HepG2 (cell line): ENCODE data around the gene SLC22A31. TPM values are rescaled to one million over a fixed set of nuclear protein-coding genes. Genes with fewer than 3 reads are reported as not detected.
A peak's percentile ranks its signal among the peaks of the same experiment; 100 is the strongest.

Experiments
- ARID5B ChIP-seq: IDR thresholded peaks from 2 replicates; pipeline ENCODE4 v1.4.0; 2020; ENCODE audit warnings: mild to moderate bottlenecking, missing genetic modification reagents
- KLF13 ChIP-seq: sonication (generic); formaldehyde crosslinking; IDR thresholded peaks from 2 replicates; pipeline ENCODE4 v1.4.0; 2020; ENCODE audit warnings: mild to moderate bottlenecking, missing genetic modification reagents
- PITX1 ChIP-seq: sonication (generic); formaldehyde crosslinking; IDR thresholded peaks from 2 replicates; pipeline ENCODE4 v1.5.1; 2020; ENCODE audit warnings: mild to moderate bottlenecking, missing genetic modification reagents
- ZFP90 ChIP-seq: sonication (generic); formaldehyde crosslinking; IDR thresholded peaks from 2 replicates; pipeline ENCODE4 v1.8.0; 2022; ENCODE audit warnings: missing genetic modification reagents, mild to moderate bottlenecking, inconsistent platforms, borderline replicate concordance
- ZMAT3 ChIP-seq: sonication (generic); formaldehyde crosslinking; conservative IDR thresholded peaks from 2 replicates; pipeline ENCODE4 v1.7.0; 2021; ENCODE audit warnings: missing genetic modification reagents
- ZNF180 ChIP-seq: sonication (generic); formaldehyde crosslinking; IDR thresholded peaks from 2 replicates; pipeline ENCODE4 v1.4.0; 2020; ENCODE audit warnings: low read depth, missing genetic modification reagents, borderline replicate concordance
- ZNF280B ChIP-seq: sonication (generic); formaldehyde crosslinking; IDR thresholded peaks from 2 replicates; pipeline ENCODE4 v1.5.0; 2020; ENCODE audit warnings: missing genetic modification reagents, mild to moderate bottlenecking, borderline replicate concordance
- ZNF468 ChIP-seq: sonication (generic); formaldehyde crosslinking; IDR thresholded peaks from 2 replicates; pipeline ENCODE4 v1.8.0; 2022; ENCODE audit warnings: mild to moderate bottlenecking, moderate library complexity, missing genetic modification reagents
- ZNF484 ChIP-seq: sonication (generic); formaldehyde crosslinking; IDR thresholded peaks from 2 replicates; pipeline ENCODE4 v1.5.1; 2020; ENCODE audit warnings: mild to moderate bottlenecking, low read depth, missing genetic modification reagents, borderline replicate concordance
- polyA plus RNA-seq, 8 experiments: library from polyadenylated mRNA; depleted of rRNA in 3 of 8; stranded (reverse) in 7 of 8; unstranded in 1 of 8; fragments of >200 nt; fragmentation: Illumina TruSeq in 4 of 8; extraction: Trizol in 4 of 8; gene quantifications; 2 replicates each; pipeline versions ENCODE4 v1.2.1 to v1.2.3, GENCODE V29; 2011 to 2016; ENCODE audit warnings: low read depth in 4 of 8, missing spikeins in 1 of 8, mixed read lengths in 1 of 8; ENCODE audit not compliant: insufficient read depth in 1 of 8
- total RNA-seq, 5 experiments: library from RNA; depleted of rRNA; stranded (reverse); fragments of >200 nt; fragmentation: Illumina TruSeq; extraction: Trizol; gene quantifications; 2 replicates each; pipeline ENCODE4 v1.2.3, GENCODE V29; 2016; ENCODE audit warnings: low read depth in 1 of 5
- TF ChIP-seq, protein P1 (sequence below): sonication (generic); formaldehyde crosslinking; conservative IDR thresholded peaks from 2 replicates; pipeline ENCODE4 v1.4.0; 2020; ENCODE audit warnings: missing genetic modification reagents

Gene SLC22A31
- total and polyA plus RNA-seq, 2 of the 13 experiments (the other 11 are each of a cell fraction or from before 2014, with no cell fraction given), result 67.3 to 83.3 TPM

- TF ChIP-seq, protein P1, sequence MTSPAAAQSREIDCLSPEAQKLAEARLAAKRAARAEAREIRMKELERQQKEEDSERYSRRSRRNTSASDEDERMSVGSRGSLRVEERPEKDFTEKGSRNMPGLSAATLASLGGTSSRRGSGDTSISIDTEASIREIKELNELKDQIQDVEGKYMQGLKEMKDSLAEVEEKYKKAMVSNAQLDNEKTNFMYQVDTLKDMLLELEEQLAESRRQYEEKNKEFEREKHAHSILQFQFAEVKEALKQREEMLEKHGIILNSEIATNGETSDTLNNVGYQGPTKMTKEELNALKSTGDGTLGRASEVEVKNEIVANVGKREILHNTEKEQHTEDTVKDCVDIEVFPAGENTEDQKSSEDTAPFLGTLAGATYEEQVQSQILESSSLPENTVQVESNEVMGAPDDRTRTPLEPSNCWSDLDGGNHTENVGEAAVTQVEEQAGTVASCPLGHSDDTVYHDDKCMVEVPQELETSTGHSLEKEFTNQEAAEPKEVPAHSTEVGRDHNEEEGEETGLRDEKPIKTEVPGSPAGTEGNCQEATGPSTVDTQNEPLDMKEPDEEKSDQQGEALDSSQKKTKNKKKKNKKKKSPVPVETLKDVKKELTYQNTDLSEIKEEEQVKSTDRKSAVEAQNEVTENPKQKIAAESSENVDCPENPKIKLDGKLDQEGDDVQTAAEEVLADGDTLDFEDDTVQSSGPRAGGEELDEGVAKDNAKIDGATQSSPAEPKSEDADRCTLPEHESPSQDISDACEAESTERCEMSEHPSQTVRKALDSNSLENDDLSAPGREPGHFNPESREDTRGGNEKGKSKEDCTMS, result no peak
- TF ChIP-seq KLF13 (CRISPR knock-in tag), result 0 out of 2 replicates have a peak, but pooled peaks have one; percentile 61
- peak; percentile 98 for TF ChIP-seq ZFP90 (CRISPR knock-in tag)
- TF ChIP-seq ZNF280B (CRISPR knock-in tag), result peak; percentile 80; the same call in 1 of the 2 replicates
- TF ChIP-seq ZNF468 (CRISPR knock-in tag), result no peak
- TF ChIP-seq ZMAT3 (CRISPR knock-in tag), result peak; percentile 87
- 0 out of 2 replicates have a peak, but pooled peaks have one; percentile 3 for TF ChIP-seq ZNF484 (CRISPR knock-in tag)
- TF ChIP-seq PITX1 (CRISPR knock-in tag), result no peak
- TF ChIP-seq ZNF180 (CRISPR knock-in tag), result peak; percentile 71; the same call in 1 of the 2 replicates
- TF ChIP-seq ARID5B (CRISPR knock-in tag), result peak; percentile 46; the same call in 1 of the 2 replicates
Measured at GRCh38 chr16:89241187-89242007, 41.1 kb upstream of the SLC22A31 start (continued).
